ENCODE measurements around the gene SAMD5.
A peak's percentile ranks its signal among the peaks of the same experiment; 100 is the strongest.

The SAMD5 gene

GRCh38 chr6:147604373-147604772, 95.9 kb downstream of the SAMD5 start:
- no peak for TF ChIP-seq CTCF (IDR thresholded peaks at IDR 0.05; ENCODE audit: low read depth, low read length)
- peak in 1 of 2 donors; percentile 29 for DNase-seq (ENCODE audit: low read depth in 2 of 2)
- no peak overlapping the region for H3K4me3 ChIP-seq (replicated peaks in 1 of 2; ENCODE audit: low read depth in 2 of 2, low read length in 2 of 2)

GRCh38 chr6:147611992-147612391, 103.5 kb downstream of the SAMD5 start:
- no peak for DNase-seq (ENCODE audit: low read depth in 2 of 2)
- H3K4me3 ChIP-seq (replicated peaks in 1 of 2; ENCODE audit: low read depth in 2 of 2, low read length in 2 of 2): no peak overlapping the region
- no peak for TF ChIP-seq CTCF (IDR thresholded peaks at IDR 0.05; ENCODE audit: low read depth, low read length)

GRCh38 chr6:147614501-147614900, 106.0 kb downstream of the SAMD5 start:
- DNase-seq (ENCODE audit: low read depth in 2 of 2): no peak
- TF ChIP-seq CTCF (IDR thresholded peaks at IDR 0.05; ENCODE audit: low read depth, low read length): no peak
- no peak overlapping the region for H3K4me3 ChIP-seq (replicated peaks in 1 of 2; ENCODE audit: low read depth in 2 of 2, low read length in 2 of 2)

- no peak for TF ChIP-seq CTCF (IDR thresholded peaks at IDR 0.05; ENCODE audit: low read depth, low read length)
- DNase-seq (ENCODE audit: low read depth in 2 of 2): no peak
- no peak overlapping the region for H3K4me3 ChIP-seq (replicated peaks in 1 of 2; ENCODE audit: low read depth in 2 of 2, low read length in 2 of 2)
Observed at GRCh38 chr6:147615659-147616456, 107.4 kb downstream of the SAMD5 start.

GRCh38 chr6:147617366-147617765, 108.9 kb downstream of the SAMD5 start:
- TF ChIP-seq CTCF (IDR thresholded peaks at IDR 0.05; ENCODE audit: low read depth, low read length): no peak
- no peak overlapping the region for H3K4me3 ChIP-seq (replicated peaks in 1 of 2; ENCODE audit: low read depth in 2 of 2, low read length in 2 of 2)
- DNase-seq (ENCODE audit: low read depth in 2 of 2): no peak

GRCh38 chr6:147618457-147618856, 110.0 kb downstream of the SAMD5 start:
- TF ChIP-seq CTCF (IDR thresholded peaks at IDR 0.05; ENCODE audit: low read depth, low read length): no peak
- DNase-seq (ENCODE audit: low read depth in 2 of 2): no peak

GRCh38 chr6:147618927-147619326, 110.4 kb downstream of the SAMD5 start:
- DNase-seq (ENCODE audit: low read depth in 2 of 2): no peak
- H3K4me3 ChIP-seq (replicated peaks in 1 of 2; ENCODE audit: low read depth in 2 of 2, low read length in 2 of 2): no peak overlapping the region
- TF ChIP-seq CTCF (IDR thresholded peaks at IDR 0.05; ENCODE audit: low read depth, low read length): no peak

More at GRCh38 chr6:147618457-147618856, 110.0 kb downstream of the SAMD5 start:
- H3K4me3 ChIP-seq (replicated peaks in 1 of 2; ENCODE audit: low read depth in 2 of 2, low read length in 2 of 2): no peak overlapping the region

Data from cardiac fibroblast (primary cell).